H1 (cell line): ENCODE results near the gene KLHL29. TPM values are rescaled to one million over a fixed set of nuclear protein-coding genes. Genes with fewer than 3 reads are reported as not detected.
A peak's percentile ranks its signal among the peaks of the same experiment; 100 is the strongest.

Experiments
- CTCF ChIA-PET: fragments of 300-600 bp; sonication (Branson Sonifier 250); formaldehyde crosslinking; loops from one replicate; lab custom pipeline; 2021; ENCODE audit not compliant: partially characterized antibody; lab: Charles Lee
- POLR2A ChIA-PET: fragments of 300-600 bp; sonication (Branson Sonifier 250); formaldehyde crosslinking; loops from one replicate; lab custom pipeline; 2021; ENCODE audit warnings: inconsistent platforms; ENCODE audit not compliant: partially characterized antibody; lab: Charles Lee
- DNase-seq, 2 experiments: peaks; one replicate each; pipeline versions ENCODE4 v3.0.0 to v3.0.0-alpha.2; 2010 to 2022; ENCODE audit warnings: low spot score in 2 of 2, low read depth in 1 of 2, mixed read lengths in 1 of 2
- FAIRE-seq: peaks from 2 replicates; lab custom pipeline; 2011; peaks lifted over from hg19 to GRCh38; lab: Jason Lieb, UNC
- H2AFZ ChIP-seq: 2 replicates; pipeline ENCODE4 v1.8.1; 2012; ENCODE audit warnings: low read length, inconsistent platforms
- H2AK5ac ChIP-seq: 2 replicates; pipeline ENCODE4 v1.6.1; 2013; ENCODE audit warnings: low read depth, low read length
- H2BK120ac ChIP-seq: replicated peaks from 2 replicates; pipeline ENCODE3; 2013; ENCODE audit warnings: low read depth, low read length, inconsistent platforms
- H2BK12ac ChIP-seq: 2 replicates; pipeline ENCODE4 v1.6.1; 2013; ENCODE audit warnings: low read depth, low read length
- H2BK15ac ChIP-seq: 2 replicates; pipeline ENCODE4 v1.6.1; 2013; ENCODE audit warnings: low read length
- H2BK20ac ChIP-seq: 2 replicates; pipeline ENCODE4 v1.6.1; 2013; ENCODE audit warnings: low read length
- H2BK5ac ChIP-seq: 2 replicates; pipeline ENCODE4 v1.6.1; 2013; ENCODE audit warnings: low read depth, low read length
- H3K14ac ChIP-seq: 2 replicates; pipeline ENCODE4 v1.6.1; 2013; ENCODE audit warnings: inconsistent platforms; ENCODE audit not compliant: insufficient read length
- H3K18ac ChIP-seq: 2 replicates; pipeline ENCODE4 v1.6.1; 2013; ENCODE audit warnings: low read length; ENCODE audit errors: extremely low read depth
- H3K23ac ChIP-seq: 2 replicates; pipeline ENCODE4 v1.6.1; 2013; ENCODE audit warnings: inconsistent platforms; ENCODE audit not compliant: insufficient read length
- H3K23me2 ChIP-seq: 2 replicates; pipeline ENCODE4 v1.6.1; 2013; ENCODE audit warnings: low read depth, low read length
- H3K27ac ChIP-seq: 2 replicates; pipeline ENCODE4 v1.6.1; 2011; ENCODE audit warnings: low read depth, low read length, inconsistent platforms
- H3K27me3 ChIP-seq, 4 experiments: replicated peaks in 1 of 4; 1 replicate in 1 of 4; 2 replicates in 3 of 4; pipeline versions ENCODE4 v1.6.1 to v1.8.1; 2011 to 2013; ENCODE audit warnings: low read length in 3 of 4, mild to moderate bottlenecking in 3 of 4, inconsistent platforms in 2 of 4, mixed read lengths in 2 of 4, moderate library complexity in 1 of 4; ENCODE audit not compliant: control insufficient read depth in 3 of 4, insufficient read depth in 3 of 4; ENCODE audit errors: extremely low read depth in 1 of 4
- H3K36me3 ChIP-seq, 4 experiments: 2 replicates each; pipeline versions ENCODE4 v1.6.1 to v1.8.1; 2011 to 2013; ENCODE audit warnings: mild to moderate bottlenecking in 4 of 4, low read length in 3 of 4, moderate library complexity in 2 of 4, control low read depth in 1 of 4, inconsistent platforms in 1 of 4; ENCODE audit not compliant: insufficient read depth in 4 of 4, control insufficient read depth in 2 of 4
- H3K4ac ChIP-seq: replicated peaks from 2 replicates; pipeline ENCODE3; 2013; ENCODE audit warnings: low read length, low read depth, mixed read lengths, inconsistent platforms; ENCODE audit not compliant: insufficient read length
- H3K4me1 ChIP-seq, 4 experiments: replicated peaks in 1 of 4; 1 replicate in 1 of 4; 2 replicates in 3 of 4; pipeline versions ENCODE4 v1.6.1 to v1.8.1; 2011 to 2013; ENCODE audit warnings: low read length in 3 of 4, inconsistent platforms in 2 of 4, mixed read lengths in 1 of 4; ENCODE audit not compliant: insufficient read depth in 4 of 4, control insufficient read depth in 3 of 4
- H3K4me2 ChIP-seq, 2 experiments: 2 replicates each; pipeline versions ENCODE4 v1.6.1 to v1.8.1; 2011 to 2013; ENCODE audit warnings: low read depth in 2 of 2, low read length in 2 of 2, control low read depth in 1 of 2, inconsistent platforms in 1 of 2, mild to moderate bottlenecking in 1 of 2; ENCODE audit not compliant: insufficient read depth in 1 of 2
- H3K4me3 ChIP-seq, 4 experiments: fragments of 200-600, 300-600 bp in 1 of 4; sonication (generic), shearing (Covaris generic), sonication (Bioruptor Twin) in 1 of 4; 2 replicates each; pipeline versions ENCODE4 v1.5.1 to v1.8.1; 2011 to 2016; ENCODE audit warnings: low read length in 4 of 4, low read depth in 3 of 4, control low read depth in 2 of 4, inconsistent platforms in 2 of 4, mild to moderate bottlenecking in 2 of 4, mixed read lengths in 1 of 4, moderate library complexity in 1 of 4; ENCODE audit not compliant: insufficient read depth in 2 of 4; ENCODE audit errors: extremely low read depth in 1 of 4
- H3K56ac ChIP-seq: replicated peaks from 2 replicates; pipeline ENCODE3; 2013; ENCODE audit warnings: low read depth, mild to moderate bottlenecking, mixed read lengths, low read length, inconsistent platforms; ENCODE audit not compliant: insufficient read length
- H3K79me1 ChIP-seq: 2 replicates; pipeline ENCODE4 v1.6.1; 2013; ENCODE audit warnings: low read depth, low read length, control low read depth
- H3K79me2 ChIP-seq, 2 experiments: 2 replicates each; pipeline versions ENCODE4 v1.6.1 to v1.8.1; 2012 to 2013; ENCODE audit warnings: low read length in 2 of 2, mild to moderate bottlenecking in 2 of 2, inconsistent platforms in 1 of 2; ENCODE audit not compliant: insufficient read depth in 2 of 2, control insufficient read depth in 1 of 2
- H3K9ac ChIP-seq, 4 experiments: replicated peaks in 1 of 4; 1 replicate in 1 of 4; 2 replicates in 3 of 4; pipeline versions ENCODE4 v1.6.1 to v1.8.1; 2011 to 2013; ENCODE audit warnings: low read depth in 3 of 4, low read length in 3 of 4, control low read depth in 2 of 4, mild to moderate bottlenecking in 2 of 4, moderate library complexity in 2 of 4, inconsistent platforms in 1 of 4; ENCODE audit errors: extremely low read depth in 1 of 4
- H3K9me3 ChIP-seq, 2 experiments: 2 replicates each; pipeline versions ENCODE4 v1.6.1 to v1.8.1; 2012 to 2013; ENCODE audit warnings: mild to moderate bottlenecking in 2 of 2, moderate library complexity in 2 of 2, control low read depth in 1 of 2, inconsistent platforms in 1 of 2, low read depth in 1 of 2, low read length in 1 of 2, mixed read lengths in 1 of 2; ENCODE audit not compliant: insufficient read depth in 2 of 2
- H4K20me1 ChIP-seq, 2 experiments: replicated peaks in 1 of 2; 2 replicates each; pipeline versions ENCODE3 to v1.8.1; 2011 to 2013; ENCODE audit warnings: inconsistent platforms in 2 of 2, low read length in 2 of 2, mild to moderate bottlenecking in 1 of 2; ENCODE audit not compliant: insufficient read depth in 2 of 2, control insufficient read depth in 1 of 2
- H4K5ac ChIP-seq: 2 replicates; pipeline ENCODE4 v1.6.1; 2013; ENCODE audit warnings: low read length, low read depth, mixed read lengths, inconsistent platforms; ENCODE audit not compliant: insufficient read length
- H4K8ac ChIP-seq: 2 replicates; pipeline ENCODE4 v1.8.0; 2013; ENCODE audit warnings: mild to moderate bottlenecking, moderate library complexity, low read length, inconsistent platforms; ENCODE audit not compliant: insufficient read depth; ENCODE audit errors: extremely low read depth
- H4K91ac ChIP-seq: replicated peaks from 2 replicates; pipeline ENCODE3; 2013; ENCODE audit warnings: low read length, mixed read lengths, inconsistent platforms; ENCODE audit not compliant: insufficient read length
- EZH2 ChIP-seq: fragments of 200-600 bp; sonication (generic); IDR thresholded peaks from 2 replicates; pipeline ENCODE4 v1.7.1; 2012; ENCODE audit warnings: low read depth, mild to moderate bottlenecking, moderate library complexity, low read length, inconsistent platforms; ENCODE audit not compliant: severe bottlenecking
- KDM5A ChIP-seq: fragments of 200-600 bp; IDR thresholded peaks from 2 replicates; pipeline ENCODE4 v1.7.1; 2012; ENCODE audit warnings: mild to moderate bottlenecking, low read length, inconsistent platforms, mixed read lengths
- WGBS, 2 experiments: shearing (Covaris generic) in 1 of 2; methylation state at CpG; one replicate each; pipeline versions ENCODE4 v1.1.6 to v1.1.7; 2013 to 2015; ENCODE audit warnings: low lambda C conversion rate in 2 of 2, mixed read lengths in 2 of 2, inconsistent platforms in 1 of 2, low coverage in 1 of 2, missing lambda C conversion rate in 1 of 2; ENCODE audit not compliant: insufficient replicate concordance in 2 of 2, insufficient coverage in 1 of 2, insufficient read length in 1 of 2; ENCODE audit errors: extremely low coverage in 1 of 2, missing lambda C conversion rate in 1 of 2; 5-methylcytosine and 5-hydroxymethylcytosine counted together
- polyA plus RNA-seq, 7 experiments: library from polyadenylated mRNA; depleted of rRNA in 3 of 7; stranded (reverse) in 5 of 7; unstranded in 2 of 7; fragments of >200 nt in 5 of 7; fragments of 200-250 nt in 2 of 7; gene quantifications; 1 replicate in 5 of 7; 2 replicates in 1 of 7; 4 replicates in 1 of 7; pipeline versions ENCODE4 v1.2.1 to v1.2.3, GENCODE V29; 2011 to 2013; ENCODE audit warnings: missing spikeins in 2 of 7, mixed read lengths in 2 of 7
- total RNA-seq: library from RNA; stranded (reverse); fragmentation: NEBNext Ultra II Directional; extraction: Animal tissue kit (Norgen Biotek cat#: 25700); gene quantifications from 2 replicates; pipeline ENCODE4 v1.2.1, GENCODE V29; 2021

Gene KLHL29
- total and polyA plus RNA-seq, 2 of the 8 experiments (the other 6 are each of a cell fraction or from before 2014, with no cell fraction given) = 1.1 to 4.7 TPM

DNA sequence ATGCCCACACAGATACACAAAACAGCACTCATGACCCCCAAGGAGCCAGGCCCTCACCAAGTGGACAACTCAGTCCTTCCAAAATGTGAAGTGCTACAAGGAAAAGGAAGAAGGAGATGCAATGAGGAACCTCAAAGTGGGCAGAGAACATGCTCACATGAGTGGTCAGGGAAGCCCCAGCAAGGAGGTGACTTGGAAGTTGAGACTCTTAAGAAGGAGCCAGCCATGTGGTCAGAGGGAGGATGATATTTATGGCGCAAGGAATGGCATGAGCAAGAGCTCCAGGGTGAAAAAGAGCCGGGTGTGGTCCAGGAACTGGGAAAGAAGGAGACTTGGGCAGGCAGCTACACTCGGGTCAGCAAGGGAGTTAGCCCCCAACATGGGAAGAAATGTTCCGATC, 30.0 kb upstream of the KLHL29 start:
- no peak overlapping the region for H2BK12ac ChIP-seq
- H3K27ac ChIP-seq = no peak overlapping the region
- H3K56ac ChIP-seq = no peak overlapping the region
- H2BK5ac ChIP-seq = no peak overlapping the region
- H4K91ac ChIP-seq = no peak overlapping the region
- H2BK120ac ChIP-seq = no peak overlapping the region
- H3K14ac ChIP-seq = no peak overlapping the region
- no peak overlapping the region for H3K4me2 ChIP-seq
- no peaks in the 10 kb centered on the region for H3K9me3 ChIP-seq
- WGBS, 2 experiments = 93% methylated on average over 4 of the region's 4 CpGs; no CpG with 5 or more reads in 1 of the 2 experiments
- CTCF ChIA-PET = interaction anchor here (1.1 to 2.7 kb wide), 7 partner anchors 8 to 996 kb away, joined by 3 to 13 read pairs (median 3); no protein-coding TSS in a partner anchor
- no peak overlapping the region for H3K4me3 ChIP-seq
- no peaks in the 10 kb centered on the region for H3K36me3 ChIP-seq
- H4K20me1 ChIP-seq = no peaks in the 10 kb centered on the region
- H3K27me3 ChIP-seq = peaks cover 0 to 21% (median 16%) of the 10 kb centered on the region in 4 experiments; a peak in 5 of 7 replicates
- H3K18ac ChIP-seq = no peak overlapping the region
- TF ChIP-seq EZH2 (no peak), KDM5A (no peak)
- H3K4me1 ChIP-seq = peaks cover 0 to 5% (median 1%) of the 10 kb centered on the region in 4 experiments; a peak in 4 of 7 replicates
- H3K23ac ChIP-seq = no peak overlapping the region
- no peaks in the 10 kb centered on the region for H3K79me1 ChIP-seq
- FAIRE-seq (no peak), DNase-seq (no peak)
- H3K79me2 ChIP-seq = no peaks in the 10 kb centered on the region
- no peak overlapping the region for H3K9ac ChIP-seq
- POLR2A ChIA-PET = no interaction called here
- H3K4ac ChIP-seq = no peak overlapping the region
- no peak overlapping the region for H2AFZ ChIP-seq
- H2AK5ac ChIP-seq = no peak overlapping the region
- no peaks in the 10 kb centered on the region for H3K23me2 ChIP-seq
- no peak overlapping the region for H4K5ac ChIP-seq
- H4K8ac ChIP-seq = no peak overlapping the region
- no peak overlapping the region for H2BK15ac ChIP-seq
- H2BK20ac ChIP-seq = 0 out of 2 replicates have a peak overlapping the region, but pooled peaks have one; percentile 56
